ENCODE results near the gene TXN.

- TF ChIP-seq, protein P1, sequence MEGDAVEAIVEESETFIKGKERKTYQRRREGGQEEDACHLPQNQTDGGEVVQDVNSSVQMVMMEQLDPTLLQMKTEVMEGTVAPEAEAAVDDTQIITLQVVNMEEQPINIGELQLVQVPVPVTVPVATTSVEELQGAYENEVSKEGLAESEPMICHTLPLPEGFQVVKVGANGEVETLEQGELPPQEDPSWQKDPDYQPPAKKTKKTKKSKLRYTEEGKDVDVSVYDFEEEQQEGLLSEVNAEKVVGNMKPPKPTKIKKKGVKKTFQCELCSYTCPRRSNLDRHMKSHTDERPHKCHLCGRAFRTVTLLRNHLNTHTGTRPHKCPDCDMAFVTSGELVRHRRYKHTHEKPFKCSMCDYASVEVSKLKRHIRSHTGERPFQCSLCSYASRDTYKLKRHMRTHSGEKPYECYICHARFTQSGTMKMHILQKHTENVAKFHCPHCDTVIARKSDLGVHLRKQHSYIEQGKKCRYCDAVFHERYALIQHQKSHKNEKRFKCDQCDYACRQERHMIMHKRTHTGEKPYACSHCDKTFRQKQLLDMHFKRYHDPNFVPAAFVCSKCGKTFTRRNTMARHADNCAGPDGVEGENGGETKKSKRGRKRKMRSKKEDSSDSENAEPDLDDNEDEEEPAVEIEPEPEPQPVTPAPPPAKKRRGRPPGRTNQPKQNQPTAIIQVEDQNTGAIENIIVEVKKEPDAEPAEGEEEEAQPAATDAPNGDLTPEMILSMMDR (IDR thresholded peaks at IDR 0.05): no peak
- TF ChIP-seq POLR2A (IDR thresholded peaks at IDR 0.05): no peak
- TF ChIP-seq EP300 (IDR thresholded peaks at IDR 0.05): no peak
These were observed 32.2 kb upstream of the TXN start for GRCh38 chr9:110288503-110288902.

All from stomach (tissue), 4 donors.